BJ (cell line): ENCODE measurements around the gene ADRA2B. TPM values are rescaled to one million over a fixed set of nuclear protein-coding genes. Genes with fewer than 3 reads are reported as not detected.

Experiments used
- CTCF ChIA-PET: fragments of 350-600 bp; formaldehyde crosslinking; extraction: SDS; loops from one replicate; lab custom pipeline; 2021; ENCODE audit warnings: antibody characterized with exemption, inconsistent platforms; lab: Yijun Ruan, JAX
- POLR2A ChIA-PET: fragments of 300-600 bp; sonication (Branson Sonifier 250); formaldehyde crosslinking; extraction: SDS; loops from one replicate; lab custom pipeline; 2021; ENCODE audit warnings: antibody characterized with exemption; lab: Charles Lee
- DNase-seq: peaks from one replicate; pipeline ENCODE4 v3.0.0-alpha.2; 2011; ENCODE audit warnings: low read depth
- H3K27me3 ChIP-seq: 2 replicates; pipeline ENCODE4 v1.6.0; 2011; ENCODE audit warnings: low read length; ENCODE audit not compliant: control insufficient read depth, insufficient read depth
- H3K36me3 ChIP-seq: 2 replicates; pipeline ENCODE4 v1.5.1; 2011; ENCODE audit warnings: low read length; ENCODE audit not compliant: control insufficient read depth, insufficient read depth
- H3K4me3 ChIP-seq: 2 replicates; pipeline ENCODE4 v1.5.1; 2011; ENCODE audit warnings: low read depth, mild to moderate bottlenecking, control low read depth, low read length
- CTCF ChIP-seq: IDR thresholded peaks from 2 replicates; pipeline ENCODE4 v1.5.1; 2011; ENCODE audit warnings: low read depth, mild to moderate bottlenecking, control low read depth, inconsistent platforms, low read length, moderate library complexity; ENCODE audit not compliant: insufficient read depth
- polyA plus RNA-seq: library from polyadenylated mRNA; depleted of rRNA; stranded (reverse); fragments of >200 nt; gene quantifications from 2 replicates; pipeline ENCODE4 v1.2.3, GENCODE V29; 2011

ADRA2B gene
- polyA plus RNA-seq, 1 experiment: not detected

DNA sequence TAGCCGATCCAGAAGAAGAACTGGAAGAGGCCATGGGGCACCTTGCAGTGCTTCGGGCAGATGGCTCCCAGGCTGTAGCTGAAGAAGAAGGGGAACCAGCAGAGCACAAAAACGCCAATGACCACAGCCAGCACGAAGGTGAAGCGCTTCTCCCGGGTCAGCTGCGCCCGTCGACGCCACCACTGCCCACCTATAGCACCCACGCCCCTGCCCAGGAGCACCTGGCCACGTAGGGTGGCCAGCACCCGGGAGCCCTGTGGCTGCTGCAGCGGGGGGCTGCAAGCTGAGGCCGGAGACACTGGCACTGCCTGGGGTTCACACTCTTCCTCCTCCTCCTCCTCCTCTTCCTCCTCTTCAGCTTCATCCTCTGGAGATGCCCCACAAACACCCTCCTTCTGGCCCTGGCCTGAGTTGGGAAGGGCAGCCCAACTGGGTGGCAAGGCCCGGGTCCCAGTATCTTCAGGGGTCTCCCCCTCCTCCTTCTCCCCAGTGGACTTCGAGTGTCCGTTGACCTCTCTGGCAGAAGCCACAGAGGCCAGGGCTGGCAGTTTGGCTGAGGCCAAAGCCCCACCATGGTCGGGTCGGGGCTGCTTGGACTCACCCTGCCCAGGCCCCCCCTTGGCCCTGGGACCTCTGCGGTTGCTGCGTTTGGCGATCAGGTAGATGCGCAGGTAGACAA, 1.3 kb downstream of the ADRA2B start:
- no peak for TF ChIP-seq CTCF
- ChIA-PET CTCF (interaction anchor here (1.6 to 4.3 kb wide), 2 partner anchors 13 to 122 kb away, joined by 4 to 31 read pairs; partner anchors contain the start of gene ANKRD36C), POLR2A (no interaction called here)
- Histone ChIP-seq H3K36me3 (no peaks in the 10 kb centered on the region), H3K27me3 (peaks cover 33% of the 10 kb centered on the region), H3K4me3 (no peak overlapping the region)
- no peak for DNase-seq

- CTCF ChIA-PET: interaction anchor here (1.6 kb wide), 1 partner anchor 13 kb away, joined by 4 read pairs; no protein-coding TSS in a partner anchor
- DNase-seq: no peak
- Histone ChIP-seq H3K27me3 (peaks cover 30% of the 10 kb centered on the region), H3K4me3 (no peak overlapping the region), H3K36me3 (no peaks in the 10 kb centered on the region)
- TF ChIP-seq CTCF: no peak
- POLR2A ChIA-PET: no interaction called here
Measured at GRCh38 chr2:96114546-96114902, 1.8 kb downstream of the ADRA2B start.

GRCh38 chr2:96113951-96114350, 2.4 kb downstream of the ADRA2B start:
- POLR2A ChIA-PET: no interaction called here
- peaks cover 27% of the 10 kb centered on the region for H3K27me3 ChIP-seq
- CTCF ChIA-PET: interaction anchor here (1.6 kb wide), 1 partner anchor 12 kb away, joined by 4 read pairs; no protein-coding TSS in a partner anchor
- H3K4me3 ChIP-seq: no peak overlapping the region
- DNase-seq: no peak
- TF ChIP-seq CTCF: no peak
- H3K36me3 ChIP-seq: no peaks in the 10 kb centered on the region

- ChIA-PET POLR2A (no interaction called here), CTCF (interaction anchor here (0.7 to 1.8 kb wide), 2 partner anchors 120 to 396 kb away, joined by 4 to 5 read pairs; no protein-coding TSS in a partner anchor)
- no peak for TF ChIP-seq CTCF
- peaks cover 24% of the 10 kb centered on the region for H3K27me3 ChIP-seq
- no peak for DNase-seq
- H3K4me3 ChIP-seq: no peak overlapping the region
- H3K36me3 ChIP-seq: no peaks in the 10 kb centered on the region
Measured at GRCh38 chr2:96113367-96113677, 3.0 kb downstream of the ADRA2B start.

DNA sequence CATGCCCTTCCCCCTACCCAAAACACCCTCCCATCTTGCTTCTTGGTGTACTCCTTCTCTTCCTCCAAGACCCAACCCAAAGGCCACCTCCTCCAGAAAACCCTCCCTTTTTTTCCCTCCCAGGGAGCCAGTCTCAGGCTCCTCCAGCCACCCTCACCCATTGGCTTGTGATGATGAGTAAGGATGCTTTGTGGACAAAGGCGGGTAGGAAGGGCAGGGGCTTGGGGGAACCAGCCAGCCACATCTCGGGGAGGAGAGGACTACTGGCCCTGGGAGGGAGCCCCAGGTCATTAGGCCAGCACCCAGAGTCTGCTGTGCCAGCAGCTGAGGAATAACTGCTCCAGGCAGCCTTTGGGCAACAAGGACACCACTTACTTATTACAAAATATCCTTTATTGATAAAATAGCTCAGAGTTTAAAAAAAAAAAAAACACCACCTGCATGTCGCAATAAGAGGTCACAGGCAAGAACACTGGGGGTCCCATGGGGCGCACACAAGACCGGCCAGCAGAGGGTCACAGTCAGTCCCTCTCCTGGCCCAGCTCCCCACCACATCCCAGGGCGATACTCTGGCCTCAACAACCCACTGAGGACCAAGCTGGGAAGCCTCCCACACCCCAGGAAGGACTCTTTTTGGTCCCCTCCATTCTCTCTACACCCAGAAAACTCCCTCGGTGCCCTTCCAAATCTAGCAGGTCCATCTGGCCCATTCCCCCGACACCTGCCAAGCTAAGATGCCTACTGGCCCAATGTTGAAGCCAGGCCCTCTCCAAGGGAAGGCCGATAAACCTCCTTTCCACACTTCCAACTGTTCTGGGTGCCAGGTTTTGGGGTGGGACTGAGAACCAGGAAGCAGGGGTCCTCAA, 3.6 kb downstream of the ADRA2B start:
- no peak overlapping the region for H3K4me3 ChIP-seq
- peaks cover 25% of the 10 kb centered on the region for H3K27me3 ChIP-seq
- POLR2A ChIA-PET: no interaction called here
- DNase-seq: no peak
- CTCF ChIA-PET: interaction anchor here (0.7 to 1.8 kb wide), 2 partner anchors 120 to 397 kb away, joined by 4 to 5 read pairs; no protein-coding TSS in a partner anchor
- no peak for TF ChIP-seq CTCF
- no peaks in the 10 kb centered on the region for H3K36me3 ChIP-seq
